HG02884 (cell line): ENCODE measurements around the gene SYCP1.
"Not testable (repeated sequence)": the region's sequence is repeated elsewhere in the genome, so short reads cannot be mapped to it uniquely, and the experiment has no call there.

Experiments
- ATAC-seq: cut with Tn5 transposase; IDR thresholded peaks from one replicate; pipeline ENCODE4 v1.9.1; 2021; ENCODE audit warnings: mild to moderate bottlenecking, moderate library complexity; ENCODE audit not compliant: unreplicated experiment

The SYCP1 gene, protein sequence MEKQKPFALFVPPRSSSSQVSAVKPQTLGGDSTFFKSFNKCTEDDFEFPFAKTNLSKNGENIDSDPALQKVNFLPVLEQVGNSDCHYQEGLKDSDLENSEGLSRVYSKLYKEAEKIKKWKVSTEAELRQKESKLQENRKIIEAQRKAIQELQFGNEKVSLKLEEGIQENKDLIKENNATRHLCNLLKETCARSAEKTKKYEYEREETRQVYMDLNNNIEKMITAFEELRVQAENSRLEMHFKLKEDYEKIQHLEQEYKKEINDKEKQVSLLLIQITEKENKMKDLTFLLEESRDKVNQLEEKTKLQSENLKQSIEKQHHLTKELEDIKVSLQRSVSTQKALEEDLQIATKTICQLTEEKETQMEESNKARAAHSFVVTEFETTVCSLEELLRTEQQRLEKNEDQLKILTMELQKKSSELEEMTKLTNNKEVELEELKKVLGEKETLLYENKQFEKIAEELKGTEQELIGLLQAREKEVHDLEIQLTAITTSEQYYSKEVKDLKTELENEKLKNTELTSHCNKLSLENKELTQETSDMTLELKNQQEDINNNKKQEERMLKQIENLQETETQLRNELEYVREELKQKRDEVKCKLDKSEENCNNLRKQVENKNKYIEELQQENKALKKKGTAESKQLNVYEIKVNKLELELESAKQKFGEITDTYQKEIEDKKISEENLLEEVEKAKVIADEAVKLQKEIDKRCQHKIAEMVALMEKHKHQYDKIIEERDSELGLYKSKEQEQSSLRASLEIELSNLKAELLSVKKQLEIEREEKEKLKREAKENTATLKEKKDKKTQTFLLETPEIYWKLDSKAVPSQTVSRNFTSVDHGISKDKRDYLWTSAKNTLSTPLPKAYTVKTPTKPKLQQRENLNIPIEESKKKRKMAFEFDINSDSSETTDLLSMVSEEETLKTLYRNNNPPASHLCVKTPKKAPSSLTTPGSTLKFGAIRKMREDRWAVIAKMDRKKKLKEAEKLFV

DNA sequence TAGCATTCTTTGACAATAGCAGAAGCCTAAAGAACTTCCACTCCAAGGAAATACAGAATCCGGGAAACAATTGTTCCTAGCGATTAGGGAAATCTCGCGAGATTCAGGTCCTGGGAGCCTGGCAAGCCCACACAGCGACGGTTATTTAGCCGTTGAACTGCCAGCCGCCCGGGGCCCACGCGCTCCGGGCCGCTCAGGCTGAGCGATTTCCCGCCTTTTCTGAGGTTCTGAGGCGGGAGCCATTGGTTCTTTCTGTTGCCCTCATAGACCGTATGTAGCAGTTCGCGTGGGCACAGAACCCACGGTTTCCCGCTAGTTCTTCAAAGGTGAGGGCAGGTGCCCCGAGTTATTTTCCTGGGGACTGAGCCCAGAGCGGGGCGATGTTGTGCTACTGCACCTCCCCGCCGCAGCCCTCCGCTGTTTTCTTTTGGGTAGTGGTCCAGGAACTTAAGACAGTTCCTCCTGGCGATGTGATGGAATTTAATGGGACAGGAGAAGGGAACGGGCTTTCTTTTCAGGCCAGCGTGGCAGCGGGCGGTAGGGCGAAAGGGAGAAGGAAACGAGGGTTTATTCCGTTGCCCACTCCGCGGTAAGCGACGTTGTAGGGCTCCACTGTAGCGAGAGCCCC, at the start of gene SYCP1:
TSS of gene SYCP1 (plus strand) at position 171 of the 628 bp plus-strand sequence. CDS start 602 bp downstream, outside the sequence.
- no peak for ATAC-seq

DNA sequence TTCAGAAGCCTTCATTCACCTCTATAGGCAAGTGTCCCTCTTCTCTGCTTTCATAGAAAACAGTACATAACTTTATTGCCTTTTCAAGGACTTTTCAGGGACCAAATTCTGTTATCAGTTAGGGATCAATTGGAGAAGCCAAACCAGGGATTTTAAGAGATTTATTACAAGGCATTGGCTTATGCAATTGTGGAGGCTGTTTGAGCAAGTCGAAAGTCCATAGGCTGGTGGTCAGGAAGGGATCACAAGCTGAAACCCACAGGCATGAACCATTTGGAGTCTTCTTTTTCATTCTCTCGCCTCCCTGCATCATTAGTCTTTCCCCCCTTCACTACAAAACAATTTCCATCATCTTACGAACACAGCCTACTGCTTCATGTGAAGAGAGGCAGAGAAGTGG, 34.8 kb upstream of the SYCP1 start:
- no peak for ATAC-seq

DNA sequence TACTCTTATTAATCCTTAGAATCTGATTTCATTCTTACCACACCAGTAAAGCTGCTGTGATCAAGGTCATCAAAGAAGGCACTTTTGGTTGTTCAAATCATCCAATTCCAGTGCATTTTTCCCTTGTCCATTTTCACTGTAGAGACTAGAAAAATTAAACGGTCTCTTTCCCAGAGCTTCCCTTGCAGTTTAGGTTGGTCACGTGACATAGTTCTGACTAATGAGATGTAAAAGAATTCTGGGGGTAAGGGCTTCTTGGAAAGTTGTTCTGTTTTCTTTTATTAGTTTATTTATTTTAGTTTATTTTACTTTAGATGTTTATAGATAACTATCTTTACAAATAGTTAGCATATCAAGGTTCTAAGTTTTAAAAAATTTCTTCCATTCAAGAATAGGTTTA, 34.3 kb upstream of the SYCP1 start:
- ATAC-seq: no peak

DNA sequence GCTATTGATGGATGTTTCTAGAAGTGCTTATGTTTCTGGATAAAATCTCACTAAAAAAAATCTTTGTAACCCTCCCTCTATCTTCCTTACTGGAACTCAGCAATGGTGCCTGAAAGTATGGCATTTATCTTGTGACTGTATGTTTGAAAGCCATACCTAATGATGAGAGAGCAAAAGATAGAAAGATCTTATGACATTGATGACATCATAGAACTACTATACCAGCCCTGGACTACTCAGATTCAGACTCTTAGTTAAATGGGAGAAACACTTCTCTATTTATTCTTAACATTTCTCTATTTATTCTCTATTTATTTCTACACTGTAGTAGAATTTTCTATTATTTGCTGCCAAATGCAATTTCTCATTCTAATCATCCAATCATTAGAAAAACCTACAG, 32.7 kb upstream of the SYCP1 start:
- ATAC-seq: no peak

DNA sequence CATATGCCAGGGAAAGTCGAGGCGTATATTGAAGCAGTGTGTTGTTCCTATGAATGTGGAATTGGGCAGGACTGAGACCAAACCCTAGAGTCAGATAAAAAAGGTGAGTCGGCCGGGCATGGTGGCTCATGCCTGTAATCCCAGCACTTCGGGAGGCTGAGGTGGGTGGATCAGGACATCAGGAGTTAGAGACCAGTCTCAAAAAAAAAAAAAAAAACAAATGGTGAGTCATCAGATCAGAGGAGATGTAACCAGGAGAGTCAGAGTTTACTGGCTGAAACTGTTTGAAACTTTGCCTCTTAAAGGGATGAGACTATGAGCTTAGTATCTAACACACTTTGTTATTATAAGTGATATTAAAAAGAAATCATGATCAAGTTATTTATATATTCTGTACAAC, 26.4 kb upstream of the SYCP1 start:
- ATAC-seq: no peak

DNA sequence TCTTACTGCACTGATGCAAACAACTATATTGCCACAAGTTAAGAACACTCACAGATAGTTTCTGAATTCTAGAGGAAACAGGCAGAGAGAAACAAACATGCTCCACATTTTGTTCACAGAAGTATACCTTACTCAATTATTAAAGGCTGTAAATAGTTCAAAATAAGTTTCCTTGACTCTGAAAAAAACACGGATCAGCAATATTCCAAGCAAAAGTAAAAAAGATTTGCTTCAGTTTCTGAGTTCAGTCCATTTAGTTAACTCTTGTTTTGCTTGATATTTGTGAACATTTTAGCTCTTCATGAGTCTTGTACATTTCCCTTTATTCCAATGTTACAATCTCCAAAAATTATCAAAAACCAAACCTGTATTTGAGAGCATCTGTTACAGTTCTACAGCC, 24.6 kb upstream of the SYCP1 start:
- ATAC-seq: not testable (repeated sequence)

DNA sequence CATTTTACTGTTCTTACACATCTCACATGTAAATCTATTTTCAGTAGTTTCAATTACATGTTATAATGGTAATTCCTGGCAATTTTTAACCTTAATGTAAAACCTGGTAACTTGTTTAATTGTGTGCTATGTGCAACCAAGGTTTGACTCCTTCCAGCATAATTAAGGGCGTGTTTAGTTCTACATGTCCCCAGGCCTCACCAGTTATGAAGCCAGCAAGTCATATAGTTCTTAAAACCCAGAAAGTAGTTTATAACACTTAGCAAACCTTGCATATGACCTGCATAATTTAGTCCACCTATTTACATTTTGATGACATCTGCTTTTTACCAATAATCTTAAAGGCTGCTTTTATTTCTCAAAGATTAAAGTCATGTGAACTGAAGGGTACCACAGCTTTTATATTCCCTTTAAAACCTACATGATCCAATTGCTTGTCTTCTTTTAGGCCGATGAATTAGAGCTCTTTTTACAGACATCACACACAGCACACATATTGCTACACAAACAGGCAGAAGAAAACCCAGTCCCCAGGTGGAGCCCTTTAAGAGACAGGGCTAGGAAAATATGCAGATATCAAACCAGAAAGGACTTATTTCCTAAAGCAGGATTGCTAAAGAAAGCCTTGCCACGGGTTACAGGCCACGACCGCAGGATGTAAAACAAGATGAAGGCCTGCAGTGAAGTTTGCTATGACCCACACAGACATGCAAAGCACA, 23.2 kb upstream of the SYCP1 start:
- ATAC-seq: no peak

DNA sequence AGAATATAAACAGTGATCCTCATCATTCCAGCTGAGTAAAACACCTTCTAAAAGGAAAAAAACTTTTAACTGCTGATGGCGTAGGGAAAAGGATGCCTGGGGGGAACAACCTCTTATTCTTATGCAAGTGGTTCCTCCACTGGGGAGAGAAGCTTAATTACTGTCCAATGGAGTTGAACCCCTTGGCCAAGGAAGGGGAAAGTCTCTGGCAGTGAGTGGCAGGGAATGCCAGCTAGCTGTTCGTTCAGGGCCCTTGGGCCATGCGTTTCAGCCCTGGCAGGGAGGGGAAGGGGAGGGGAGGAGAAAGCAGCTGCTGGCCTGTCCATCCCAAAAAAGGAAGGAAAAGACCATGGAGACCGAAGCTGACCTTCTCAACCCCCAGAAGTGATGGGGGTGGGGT, 22.6 kb upstream of the SYCP1 start:
- ATAC-seq: no peak

DNA sequence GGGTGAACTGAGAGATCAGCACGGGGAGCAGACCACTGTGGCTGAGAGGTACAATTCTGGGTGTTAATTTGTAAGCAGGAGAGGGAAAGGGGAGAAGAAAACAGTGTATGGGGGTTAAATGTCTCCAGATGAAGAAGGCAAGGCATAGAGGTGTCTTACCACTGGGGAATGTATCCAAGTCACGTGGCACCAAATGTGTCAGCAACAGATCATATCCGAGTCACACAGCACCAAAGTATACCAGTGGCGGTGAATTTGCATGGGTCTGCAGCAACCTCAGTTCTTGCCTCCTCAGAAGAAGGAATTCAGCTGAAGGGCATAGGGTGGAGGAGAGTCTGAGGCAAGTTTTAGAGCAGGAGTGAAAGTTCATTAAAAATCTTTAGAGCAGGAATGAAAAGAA, 21.2 kb upstream of the SYCP1 start:
- no peak for ATAC-seq

DNA sequence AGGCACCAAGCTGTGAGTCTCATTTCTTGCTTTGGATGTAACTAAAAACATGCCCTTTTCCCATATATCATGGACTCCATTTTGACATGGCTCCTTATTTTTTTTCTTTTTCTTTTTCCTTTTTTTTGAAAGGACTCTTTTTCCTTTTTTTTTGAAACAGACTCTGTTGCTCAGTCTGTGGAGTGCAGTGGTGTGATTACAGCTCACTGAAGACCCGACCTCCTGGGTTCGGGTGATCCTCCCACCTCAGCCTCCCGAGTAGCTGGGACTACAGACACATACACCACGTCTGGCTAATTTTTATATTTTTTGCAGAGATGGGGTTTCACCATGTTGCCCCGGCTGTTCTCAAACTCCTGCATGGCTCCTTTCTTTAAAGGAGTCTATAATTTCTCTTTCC, 10.4 kb upstream of the SYCP1 start:
- no peak for ATAC-seq

DNA sequence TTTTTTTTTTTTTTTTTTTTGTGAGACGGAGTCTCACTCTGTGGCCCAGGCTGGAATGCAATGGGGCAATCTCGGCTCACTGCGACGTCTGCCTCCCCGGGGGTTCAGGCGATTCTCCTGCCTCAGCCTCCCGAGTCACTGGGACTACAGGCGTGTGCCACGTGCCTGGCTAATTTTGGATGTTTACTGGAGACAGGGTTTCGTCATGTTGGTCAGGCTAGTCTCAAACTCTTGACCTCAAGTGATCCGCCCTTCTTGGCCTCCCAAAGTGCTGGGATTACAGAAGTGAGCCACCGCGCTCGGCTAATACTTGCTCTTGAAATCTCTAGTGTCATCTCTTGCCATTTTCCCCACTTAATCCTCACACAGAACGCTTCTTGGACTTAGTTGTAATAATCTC, 1.1 kb upstream of the SYCP1 start:
- ATAC-seq: no peak

DNA sequence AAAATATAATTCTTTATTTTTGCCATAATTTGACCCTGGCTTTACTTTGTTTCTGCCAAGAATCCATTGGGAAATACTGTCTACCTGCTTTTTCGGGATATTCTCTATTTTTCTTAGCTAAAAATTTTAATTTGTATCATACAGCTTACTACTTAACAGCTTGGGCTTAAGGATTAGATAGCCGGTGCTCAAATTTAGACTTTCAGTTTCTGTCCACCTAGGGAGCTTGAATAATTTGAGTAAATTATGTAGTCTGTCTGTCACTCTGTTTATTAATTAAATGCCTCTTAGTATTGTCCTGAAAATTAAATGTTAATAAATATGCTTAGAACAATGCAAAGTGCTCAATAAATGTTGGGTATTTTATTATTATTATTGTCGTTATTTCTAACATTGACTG, 6.7 kb downstream of the SYCP1 start:
- no peak for ATAC-seq

DNA sequence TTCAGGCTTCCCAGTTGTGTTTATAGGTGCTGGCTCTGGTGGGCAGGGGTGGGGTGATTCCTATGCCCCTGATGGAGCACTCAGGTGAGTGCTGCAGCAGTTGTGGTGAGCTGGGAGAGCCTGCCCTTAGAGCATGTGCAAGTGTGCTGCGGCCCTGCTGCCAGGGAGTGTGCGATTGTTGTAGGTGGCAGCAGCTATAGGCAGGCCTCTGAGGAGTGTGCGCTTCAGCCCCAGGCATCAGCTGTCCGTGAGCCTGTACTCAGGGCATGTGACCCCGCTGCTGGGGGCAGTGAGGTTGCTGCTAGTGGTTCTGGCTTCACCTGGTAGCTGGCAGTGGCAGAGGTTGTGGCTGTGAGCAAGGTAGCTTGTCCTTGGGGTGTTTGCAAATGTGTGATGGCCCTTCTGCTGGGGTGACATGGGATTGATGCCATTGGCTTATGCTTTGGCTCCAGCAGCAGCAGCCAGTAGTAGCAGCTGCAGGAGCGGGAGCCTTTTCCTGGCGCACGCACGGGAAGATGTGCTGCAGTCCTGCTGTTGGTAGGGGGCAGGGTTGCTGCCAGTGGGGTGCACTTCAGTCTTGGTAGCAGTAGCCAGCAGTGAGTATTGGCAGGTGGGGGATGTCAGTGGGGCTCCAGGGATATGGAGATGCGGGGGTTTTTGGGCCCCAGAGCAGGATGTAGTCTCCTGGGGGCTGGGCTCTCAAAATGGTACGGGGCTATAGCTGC, 37.7 kb downstream of the SYCP1 start:
- no peak for ATAC-seq

DNA sequence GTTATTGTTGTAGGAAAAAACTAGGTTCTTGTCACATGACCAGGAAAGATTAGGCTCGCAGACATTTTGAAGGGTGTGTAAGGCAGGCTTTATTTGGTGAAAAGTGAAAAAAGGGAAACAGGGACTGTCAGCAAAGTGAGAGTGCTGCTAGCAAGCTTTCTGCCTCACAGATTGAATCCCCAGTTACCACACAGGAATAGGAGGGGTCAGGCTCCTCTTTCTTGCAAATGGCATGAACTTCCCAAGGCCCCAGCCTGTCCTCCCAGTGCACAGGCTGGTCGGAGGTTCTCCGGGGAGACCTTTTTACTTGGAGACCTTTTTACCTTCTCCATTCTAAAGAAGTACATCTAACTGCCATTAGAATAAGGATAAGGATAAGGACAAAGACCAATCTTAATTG, 42.1 kb downstream of the SYCP1 start:
- ATAC-seq: no peak

DNA sequence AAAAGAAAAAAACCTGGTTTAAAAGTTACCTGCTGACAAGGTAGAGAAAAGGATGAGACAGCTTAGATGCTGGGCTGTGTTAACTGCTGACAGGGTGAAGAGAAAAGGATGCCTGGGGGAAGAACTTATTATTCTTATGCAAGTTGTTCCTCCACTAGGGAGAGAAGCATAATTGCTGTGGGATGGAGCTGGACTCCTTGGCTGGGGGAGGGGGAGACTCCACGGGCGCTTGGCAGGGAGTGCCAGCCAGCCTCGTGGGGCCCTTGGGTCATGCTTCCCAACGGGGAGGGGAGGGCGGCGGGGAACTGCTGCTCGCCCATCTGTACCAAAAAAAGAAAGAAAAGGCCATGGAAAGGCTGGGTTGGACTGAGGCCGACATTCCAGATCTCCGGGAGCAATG, 47.2 kb downstream of the SYCP1 start:
- no peak for ATAC-seq

DNA sequence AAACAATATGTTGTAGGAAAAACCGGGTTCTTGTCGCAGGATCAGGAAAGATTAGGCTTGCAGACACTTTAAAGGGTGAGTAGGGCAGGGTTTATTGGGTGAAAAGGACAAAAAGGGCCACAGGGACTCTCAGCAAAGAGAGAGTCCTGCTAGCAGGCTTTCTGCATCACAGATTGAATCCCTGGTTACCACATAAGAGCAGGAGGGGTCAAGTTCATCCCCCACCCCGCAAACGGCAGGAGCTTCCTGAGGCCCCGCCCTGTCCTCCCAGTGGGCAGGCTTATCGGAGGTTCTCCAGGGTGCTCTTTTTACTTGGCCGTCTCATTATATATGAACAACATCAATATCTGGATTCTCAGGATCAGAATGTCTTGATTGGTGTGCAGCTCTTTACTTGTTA, 47.7 kb downstream of the SYCP1 start:
- no peak for ATAC-seq

DNA sequence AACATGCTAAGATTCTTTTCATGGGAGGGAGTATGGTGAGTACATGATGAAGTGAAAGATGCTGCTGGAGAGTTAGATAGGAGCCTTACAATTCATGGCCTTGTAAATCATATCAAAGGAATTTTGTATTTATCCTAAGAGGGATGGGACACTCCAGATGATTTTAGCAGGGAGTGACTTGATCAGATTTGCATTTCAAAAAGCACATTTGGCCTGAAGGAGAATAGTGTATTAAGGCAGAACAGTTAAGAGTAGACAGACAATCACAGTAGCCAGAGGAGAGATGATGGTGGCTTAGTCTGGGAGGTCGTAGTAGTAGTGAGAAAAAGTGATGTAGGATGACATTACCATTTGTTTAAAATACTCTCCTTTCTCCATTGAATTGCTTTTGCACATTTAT, 48.8 kb downstream of the SYCP1 start:
- no peak for ATAC-seq

DNA sequence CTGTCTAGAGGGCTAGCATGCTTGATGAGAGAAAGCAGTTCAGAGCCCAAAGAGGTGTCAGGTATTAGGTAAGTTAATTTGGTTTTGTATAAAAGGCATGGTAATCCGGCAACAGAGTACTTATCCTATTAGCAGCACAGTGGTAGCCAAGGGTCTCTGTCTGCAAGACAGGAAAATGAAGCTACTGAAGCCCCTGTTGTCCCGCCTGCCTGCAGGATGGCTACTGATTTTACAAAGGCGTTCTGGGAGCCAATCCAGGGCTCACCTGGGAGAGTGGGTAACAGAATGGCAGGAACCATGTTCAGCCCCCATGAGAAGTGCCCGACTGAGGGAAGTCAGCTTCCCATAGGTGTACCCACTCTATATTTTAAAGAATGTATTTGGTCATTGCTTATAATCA, 61.1 kb downstream of the SYCP1 start:
- not testable (repeated sequence) for ATAC-seq

DNA sequence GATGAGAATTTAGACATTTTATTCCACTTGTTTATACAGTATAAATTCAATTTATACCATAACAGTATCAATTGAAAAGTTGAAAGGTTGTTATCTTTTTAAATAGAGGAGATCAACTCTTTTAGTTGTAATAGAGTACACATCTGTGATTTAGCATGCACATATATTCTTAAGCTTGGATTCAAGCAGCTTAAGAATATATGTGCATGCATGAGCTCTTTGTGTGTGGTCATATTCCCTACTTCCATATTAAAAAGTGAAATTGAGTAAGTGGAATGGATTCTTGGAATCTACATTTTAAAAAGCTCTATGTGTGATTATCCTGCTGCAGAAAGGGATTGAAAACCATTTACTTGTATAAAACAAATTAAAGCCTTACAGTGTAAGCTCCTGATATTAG, 71.9 kb downstream of the SYCP1 start:
- ATAC-seq: no peak

DNA sequence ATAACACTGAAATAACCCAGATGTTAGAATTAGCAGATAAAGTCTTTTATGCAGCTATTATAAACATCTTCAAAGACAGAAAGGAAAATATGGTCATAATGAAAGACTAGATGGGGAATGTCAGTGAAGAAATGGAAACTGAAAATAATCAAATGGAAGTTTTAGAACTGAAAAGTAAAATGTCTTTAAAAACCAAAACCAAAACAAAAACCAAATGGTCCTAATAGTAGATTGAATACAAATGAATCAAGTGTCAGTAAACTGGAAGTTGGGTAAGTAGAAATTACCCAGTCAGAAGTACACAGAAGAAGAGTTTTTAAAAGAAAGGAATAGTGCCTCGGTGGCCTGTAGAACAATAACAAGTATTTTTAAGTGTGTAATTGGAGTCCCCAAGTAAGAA, 72.7 kb downstream of the SYCP1 start:
- no peak for ATAC-seq
